Hematopoietic multipotent progenitor cell treated with erythropoietin and hydrocortisone succinate and interleukin-3 and kit ligand, for 15 days (in vitro differentiated cells): ENCODE measurements around the gene CAMK1D.
"Not testable (repeated sequence)": the region's sequence is repeated elsewhere in the genome, so short reads cannot be mapped to it uniquely, and the experiment has no call there.

ENCODE experiments used
- DNase-seq: peaks from one replicate; pipeline ENCODE4 v3.0.0-alpha.2; 2015; ENCODE audit warnings: low spot score

Gene CAMK1D

GRCh38 chr10:12797471-12798262 lies 448.3 kb downstream of the CAMK1D start:
- no peak for DNase-seq

GRCh38 chr10:12799144-12799543 lies 449.8 kb downstream of the CAMK1D start:
- DNase-seq: no peak

GRCh38 chr10:12799714-12800113 lies 450.4 kb downstream of the CAMK1D start:
- DNase-seq: no peak

- DNase-seq: no peak
These were observed 451.0 kb downstream of the CAMK1D start for GRCh38 chr10:12800302-12800701.

GRCh38 chr10:12801214-12802087 lies 452.1 kb downstream of the CAMK1D start:
- DNase-seq: no peak

GRCh38 chr10:12803776-12804175 lies 454.4 kb downstream of the CAMK1D start:
- DNase-seq: no peak

GRCh38 chr10:12806228-12807095 lies 457.1 kb downstream of the CAMK1D start:
- DNase-seq: no peak

- no peak for DNase-seq
These were observed 457.9 kb downstream of the CAMK1D start for GRCh38 chr10:12807096-12807755.

- no peak for DNase-seq
These were observed 458.8 kb downstream of the CAMK1D start for GRCh38 chr10:12808014-12808613.

GRCh38 chr10:12810046-12810445 lies 460.7 kb downstream of the CAMK1D start:
- not testable (repeated sequence) for DNase-seq

- DNase-seq: no peak
These were observed 462.5 kb downstream of the CAMK1D start for GRCh38 chr10:12811826-12812225.

- DNase-seq: no peak
These were observed 463.2 kb downstream of the CAMK1D start for GRCh38 chr10:12812571-12812970.

- no peak for DNase-seq
These were observed 464.8 kb downstream of the CAMK1D start for GRCh38 chr10:12814166-12814565.

- DNase-seq: no peak
These were observed 469.7 kb downstream of the CAMK1D start for GRCh38 chr10:12819071-12819470.

- DNase-seq: no peak
These were observed 470.3 kb downstream of the CAMK1D start for GRCh38 chr10:12819656-12820055.

GRCh38 chr10:12822126-12822892 lies 473.0 kb downstream of the CAMK1D start:
- DNase-seq: no peak

GRCh38 chr10:12822893-12823170 lies 473.5 kb downstream of the CAMK1D start:
- no peak for DNase-seq

GRCh38 chr10:12823328-12823727 lies 474.0 kb downstream of the CAMK1D start:
- no peak for DNase-seq

GRCh38 chr10:12825260-12825849 lies 476.0 kb downstream of the CAMK1D start:
- no peak for DNase-seq

GRCh38 chr10:12826800-12827372 lies 477.5 kb downstream of the CAMK1D start:
- no peak for DNase-seq
